Measurements from ENCODE around the gene WBP1. TPM values are rescaled to one million over a fixed set of nuclear protein-coding genes. Genes with fewer than 3 reads are reported as not detected.

Gene WBP1
- total RNA-seq, 2 experiments from 2014 or later: 19.1 to 20.1 TPM

Other genes with a start within 250 kb of the WBP1 start
- 1 to 10 TPM in 1 of 2 experiments, under 1 TPM in 1; 0.74 to 1.5 TPM for gene SLC4A5, start 115.0 kb upstream of the WBP1 start, total RNA-seq
- 10 to 100 TPM; 93.6 to 94.1 TPM for gene DCTN1, start 78.1 kb upstream of the WBP1 start, total RNA-seq
- gene C2orf81, start 36.8 kb upstream of the WBP1 start, total RNA-seq: 1 to 10 TPM; 5.1 to 6.2 TPM
- gene WDR54, start 36.7 kb upstream of the WBP1 start, total RNA-seq: 10 to 100 TPM; 88.6 to 90.2 TPM
- gene RTKN, start 16.5 kb upstream of the WBP1 start, total RNA-seq: 1 to 10 TPM; 1.6 to 1.8 TPM
- 10 to 100 TPM; 29.0 to 30.9 TPM for gene INO80B, start 3.4 kb upstream of the WBP1 start, total RNA-seq
- gene MOGS, start 6.9 kb downstream of the WBP1 start, total RNA-seq: 10 to 100 TPM; 54.7 to 59.5 TPM
- 100 to 1,000 TPM; 105 to 111 TPM for gene MRPL53, start 14.2 kb downstream of the WBP1 start, total RNA-seq
- gene CCDC142, start 24.6 kb downstream of the WBP1 start, total RNA-seq: 10 to 100 TPM in 1 of 2 experiments, 1 to 10 TPM in 1; 8.0 to 11.8 TPM
- gene TTC31, start 24.6 kb downstream of the WBP1 start, total RNA-seq: 10 to 100 TPM; 22.7 to 23.2 TPM
- under 1 TPM in 1 of 2 experiments, not detected in 1; 0.18 TPM for gene LBX2, start 41.2 kb downstream of the WBP1 start, total RNA-seq
- gene PCGF1, start 49.3 kb downstream of the WBP1 start, total RNA-seq: 10 to 100 TPM; 17.7 to 18.9 TPM
- under 1 TPM in 1 of 2 experiments, not detected in 1; 0.12 TPM for gene TLX2, start 56.0 kb downstream of the WBP1 start, total RNA-seq
- gene DQX1, start 67.8 kb downstream of the WBP1 start, total RNA-seq: under 1 TPM; 0.16 to 0.27 TPM
- gene AUP1, start 71.3 kb downstream of the WBP1 start, total RNA-seq: 100 to 1,000 TPM; 138 to 140 TPM
- gene HTRA2, start 71.5 kb downstream of the WBP1 start, total RNA-seq: 10 to 100 TPM; 56.8 to 59.3 TPM
- gene LOXL3, start 95.5 kb downstream of the WBP1 start, total RNA-seq: 1 to 10 TPM; 1.9 to 2.7 TPM
- 10 to 100 TPM; 19.6 to 23.5 TPM for gene DOK1, start 96.3 kb downstream of the WBP1 start, total RNA-seq
- under 1 TPM in 1 of 2 experiments, not detected in 1; 0.23 TPM for gene M1AP, start 189.9 kb downstream of the WBP1 start, total RNA-seq
- 1 to 10 TPM; 3.9 to 4.2 TPM for gene SEMA4F, start 195.8 kb downstream of the WBP1 start, total RNA-seq